HCT116 (cell line): Measurements from ENCODE around the gene ACADS.

ENCODE experiments used
- ATF3 ChIP-seq: IDR thresholded peaks from 2 replicates; pipeline ENCODE4 v1.6.1; 2012
- CTCF ChIP-seq, 3 experiments: fragments of 200-600 bp in 1 of 3; sonication (generic) in 1 of 3; IDR thresholded peaks in 2 of 3; conservative IDR thresholded peaks in 1 of 3; 2 replicates each; pipeline ENCODE4 v1.5.1; 2012 to 2017; ENCODE audit warnings: low read depth in 2 of 3, low read length in 2 of 3, antibody characterized with exemption in 1 of 3, borderline replicate concordance in 1 of 3, control low read depth in 1 of 3, mild to moderate bottlenecking in 1 of 3, mixed read lengths in 1 of 3, mixed run types in 1 of 3, moderate library complexity in 1 of 3; ENCODE audit not compliant: insufficient read depth in 1 of 3
- EZH2 ChIP-seq: fragments of 200-600 bp; sonication (generic); IDR thresholded peaks from 2 replicates; pipeline ENCODE4 v1.6.1; 2017; ENCODE audit warnings: antibody characterized with exemption, mixed run types
- EZH2phosphoT487 ChIP-seq: fragments of 200-600 bp; IDR thresholded peaks from 2 replicates; pipeline ENCODE4 v1.6.1; 2018; ENCODE audit warnings: antibody characterized with exemption, borderline replicate concordance
- POLR2A ChIP-seq: IDR thresholded peaks from 2 replicates; pipeline ENCODE4 v1.7.0; 2011; ENCODE audit warnings: borderline replicate concordance; ENCODE audit not compliant: insufficient read depth, insufficient read length; ENCODE audit errors: extremely low read depth
- RAD21 ChIP-seq: IDR thresholded peaks from 2 replicates; pipeline ENCODE4 v1.6.1; 2012; ENCODE audit warnings: low read depth, mild to moderate bottlenecking
- SRF ChIP-seq: IDR thresholded peaks from 2 replicates; pipeline ENCODE4 v1.6.1; 2012; ENCODE audit warnings: low read depth
- ZBTB33 ChIP-seq: IDR thresholded peaks from 2 replicates; pipeline ENCODE4 v1.6.1; 2011; ENCODE audit warnings: mild to moderate bottlenecking, low read length, moderate library complexity; ENCODE audit not compliant: insufficient replicate concordance; ENCODE audit errors: extremely low read depth

- TF ChIP-seq RAD21 (no peak), CTCF (IDR thresholded peaks at IDR 0.05 in 2 of 3, conservative IDR thresholded peaks at IDR 0.05 in 1 of 3; ENCODE audit: borderline replicate concordance in 1 of 3, insufficient read depth in 1 of 3, low read depth in 2 of 3, low read length in 2 of 3) (no peak), SRF (no peak), POLR2A (no peak), ZBTB33 (no peak), EZH2 (no peak), EZH2phosphoT487 (no peak), ATF3 (no peak)
These were observed 35.6 kb upstream of the ACADS start for GRCh38 chr12:120690083-120690450.
